ENCODE results near the gene IGDCC3. TPM values are rescaled to one million over a fixed set of nuclear protein-coding genes. Genes with fewer than 3 reads are reported as not detected.

The IGDCC3 gene
- total and polyA plus RNA-seq, 2 donors (not counting 3 experiments of a cell fraction or from before 2014, with no cell fraction given), result 0.03 TPM; not detected in 1

DNA sequence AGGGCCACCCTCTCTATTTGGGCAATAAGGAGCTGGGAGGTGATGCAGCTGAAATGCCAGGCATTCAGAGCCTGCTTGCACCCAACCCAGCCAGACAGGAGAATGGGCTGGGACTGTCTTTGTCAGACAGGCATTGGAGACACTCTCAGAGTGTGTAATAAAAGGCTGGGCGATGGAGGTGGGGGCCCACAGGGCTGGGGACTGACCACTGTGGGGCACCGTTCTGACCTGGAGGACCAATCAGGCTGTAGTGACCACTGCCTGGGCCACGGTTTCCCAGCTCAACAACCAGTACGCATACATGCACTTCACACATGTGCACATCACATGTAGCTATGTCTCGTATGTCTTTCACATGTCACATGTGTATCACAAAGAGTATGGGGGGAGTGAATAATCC is 5.7 kb upstream of the IGDCC3 start:
- Histone ChIP-seq H2AFZ (ENCODE audit: low read depth, low read length) (no peak overlapping the region), H4K20me1 (replicated peaks; ENCODE audit: control insufficient read depth, extremely low read depth, insufficient read depth, low read length) (no peaks in the 10 kb centered on the region), H3K27ac (ENCODE audit: insufficient read depth, low read depth, low read length) (no peak overlapping the region), H3K79me2 (ENCODE audit: control insufficient read depth, insufficient read depth, low read length) (no peaks in the 10 kb centered on the region), H3K9me3 (replicated peaks; ENCODE audit: control insufficient read depth, insufficient read depth, low read length) (no peaks in the 10 kb centered on the region), H3K27me3 (ENCODE audit: control insufficient read depth in 2 of 2, insufficient read depth in 2 of 2, low read length in 2 of 2) (peaks cover 17 to 19% of the 10 kb centered on the region in 2 experiments), H3K9me1 (replicated peaks; ENCODE audit: control insufficient read depth, extremely low read depth, insufficient read depth, low read length) (no peaks in the 10 kb centered on the region), H3K4me1 (ENCODE audit: control insufficient read depth, extremely low read depth, insufficient read depth, low read length) (peaks cover 6% of the 10 kb centered on the region), H3K4me2 (ENCODE audit: insufficient read depth, low read length) (no peak overlapping the region), H3K4me3 (replicated peaks in 1 of 3; ENCODE audit: insufficient read depth in 1 of 3, low read depth in 1 of 3, low read length in 3 of 3) (no peak overlapping the region), H3K36me3 (ENCODE audit: control insufficient read depth in 2 of 2, extremely low read depth in 1 of 2, insufficient read depth in 2 of 2, low read length in 2 of 2) (no peaks in the 10 kb centered on the region), H3K9ac (replicated peaks; ENCODE audit: extremely low read depth, insufficient read depth, low read length) (no peak overlapping the region)
- ChIA-PET CTCF (interaction anchor here (0.5 to 11.5 kb wide), 7 partner anchors 13 to 471 kb away, joined by 3 to 274 read pairs (median 3); no protein-coding TSS in a partner anchor), POLR2A (interaction anchor here (3.1 kb wide), 1 partner anchor 79 kb away, joined by 12 read pairs; the partner anchor contains the start of gene RNU5B-1)
- no peak for FAIRE-seq
- dilution Hi-C loops (cut with MboI; ENCODE audit: extremely low pct_ligation_motif_present, low sequenced_read_pairs), result no loop called here
- no TSS peak for BruUV-seq (replicated peaks)
- TF ChIP-seq FOS (IDR thresholded peaks at IDR 0.05; ENCODE audit: borderline replicate concordance, insufficient read depth, low read length) (no peak), MYC (IDR thresholded peaks at IDR 0.05; ENCODE audit: low read depth, low read length) (no peak), EZH2 (IDR thresholded peaks at IDR 0.05; ENCODE audit: borderline replicate concordance, low read depth, low read length, severe bottlenecking) (no peak), MAX (IDR thresholded peaks at IDR 0.05; ENCODE audit: insufficient read depth, insufficient read length) (no peak), JUN (IDR thresholded peaks at IDR 0.05; ENCODE audit: borderline replicate concordance, insufficient read depth, insufficient read length, low read depth) (no peak), POLR2AphosphoS5 (IDR thresholded peaks at IDR 0.05; ENCODE audit: insufficient read depth, low read depth, low read length) (no peak), GATA2 (IDR thresholded peaks at IDR 0.05; ENCODE audit: insufficient read depth, insufficient read length, low read depth, low read length) (no peak), POLR2A (IDR thresholded peaks at IDR 0.05; ENCODE audit: low read depth, low read length) (no peak)
- TF ChIP-seq, protein P1, sequence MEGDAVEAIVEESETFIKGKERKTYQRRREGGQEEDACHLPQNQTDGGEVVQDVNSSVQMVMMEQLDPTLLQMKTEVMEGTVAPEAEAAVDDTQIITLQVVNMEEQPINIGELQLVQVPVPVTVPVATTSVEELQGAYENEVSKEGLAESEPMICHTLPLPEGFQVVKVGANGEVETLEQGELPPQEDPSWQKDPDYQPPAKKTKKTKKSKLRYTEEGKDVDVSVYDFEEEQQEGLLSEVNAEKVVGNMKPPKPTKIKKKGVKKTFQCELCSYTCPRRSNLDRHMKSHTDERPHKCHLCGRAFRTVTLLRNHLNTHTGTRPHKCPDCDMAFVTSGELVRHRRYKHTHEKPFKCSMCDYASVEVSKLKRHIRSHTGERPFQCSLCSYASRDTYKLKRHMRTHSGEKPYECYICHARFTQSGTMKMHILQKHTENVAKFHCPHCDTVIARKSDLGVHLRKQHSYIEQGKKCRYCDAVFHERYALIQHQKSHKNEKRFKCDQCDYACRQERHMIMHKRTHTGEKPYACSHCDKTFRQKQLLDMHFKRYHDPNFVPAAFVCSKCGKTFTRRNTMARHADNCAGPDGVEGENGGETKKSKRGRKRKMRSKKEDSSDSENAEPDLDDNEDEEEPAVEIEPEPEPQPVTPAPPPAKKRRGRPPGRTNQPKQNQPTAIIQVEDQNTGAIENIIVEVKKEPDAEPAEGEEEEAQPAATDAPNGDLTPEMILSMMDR (IDR thresholded peaks at IDR 0.05; ENCODE audit: extremely low read depth in 1 of 2, insufficient read depth in 1 of 2, low read depth in 1 of 2, low read length in 2 of 2), result no peak
- intact Hi-C loops (cut with micrococcal nuclease), result no loop called here
- no peak for DNase-seq (ENCODE audit: low read depth, low spot score)
